ENCODE results near the gene OTOS.

DNA sequence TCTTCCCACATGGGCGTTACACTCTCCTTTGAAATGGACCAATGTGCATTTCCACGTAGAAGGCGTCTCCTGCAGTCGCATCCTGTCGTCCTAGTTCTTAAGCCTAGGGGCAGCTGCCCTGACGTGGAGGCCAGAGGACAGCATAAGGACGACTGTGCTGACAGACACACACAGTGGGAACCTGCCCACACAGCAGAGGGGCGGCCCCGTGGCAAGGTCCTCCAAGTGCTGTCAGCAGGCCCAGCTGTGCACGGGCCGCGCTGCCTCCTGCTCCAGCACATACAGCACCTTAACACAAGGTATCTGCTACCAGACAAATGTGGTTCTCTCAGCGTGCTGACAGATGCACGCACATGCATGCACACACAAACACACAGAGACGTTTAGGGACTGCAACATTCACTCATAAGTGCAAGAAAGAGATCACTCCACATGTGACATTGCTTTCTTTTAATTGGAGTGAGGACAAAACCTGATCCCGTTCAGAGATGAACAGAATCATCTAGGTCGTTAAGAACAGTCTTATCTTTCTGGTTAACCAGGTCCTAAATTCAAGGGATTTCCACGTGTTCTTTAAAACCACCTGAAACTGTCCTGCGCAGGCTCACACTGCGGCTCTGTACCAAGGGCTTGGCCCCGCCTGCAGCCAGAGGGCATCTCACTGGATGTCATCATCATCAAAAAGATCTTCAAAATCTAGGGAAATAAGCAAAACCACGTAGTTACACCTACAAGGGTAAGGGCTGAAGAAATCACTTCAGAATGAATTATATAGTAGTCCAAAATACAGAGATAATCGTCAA, 9.9 kb downstream of the OTOS start:
- TF ChIP-seq ZFX (IDR thresholded peaks at IDR 0.05; ENCODE audit: borderline replicate concordance) = no peak
- TF ChIP-seq, protein P1, sequence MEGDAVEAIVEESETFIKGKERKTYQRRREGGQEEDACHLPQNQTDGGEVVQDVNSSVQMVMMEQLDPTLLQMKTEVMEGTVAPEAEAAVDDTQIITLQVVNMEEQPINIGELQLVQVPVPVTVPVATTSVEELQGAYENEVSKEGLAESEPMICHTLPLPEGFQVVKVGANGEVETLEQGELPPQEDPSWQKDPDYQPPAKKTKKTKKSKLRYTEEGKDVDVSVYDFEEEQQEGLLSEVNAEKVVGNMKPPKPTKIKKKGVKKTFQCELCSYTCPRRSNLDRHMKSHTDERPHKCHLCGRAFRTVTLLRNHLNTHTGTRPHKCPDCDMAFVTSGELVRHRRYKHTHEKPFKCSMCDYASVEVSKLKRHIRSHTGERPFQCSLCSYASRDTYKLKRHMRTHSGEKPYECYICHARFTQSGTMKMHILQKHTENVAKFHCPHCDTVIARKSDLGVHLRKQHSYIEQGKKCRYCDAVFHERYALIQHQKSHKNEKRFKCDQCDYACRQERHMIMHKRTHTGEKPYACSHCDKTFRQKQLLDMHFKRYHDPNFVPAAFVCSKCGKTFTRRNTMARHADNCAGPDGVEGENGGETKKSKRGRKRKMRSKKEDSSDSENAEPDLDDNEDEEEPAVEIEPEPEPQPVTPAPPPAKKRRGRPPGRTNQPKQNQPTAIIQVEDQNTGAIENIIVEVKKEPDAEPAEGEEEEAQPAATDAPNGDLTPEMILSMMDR (IDR thresholded peaks at IDR 0.05) = no peak

Data from 22Rv1 (cell line).